Activated T-helper 9 cell treated with anti-CD3 and anti-CD28 coated beads, Interleukin-2, amount 50 U/mL, for 16 hours (primary cell): ENCODE results near the gene IFNA13.

Experiments
- DNase-seq: peaks from one replicate; pipeline ENCODE4 v3.0.0-alpha.2; 2020; ENCODE audit warnings: low read depth

IFNA13 gene

DNA sequence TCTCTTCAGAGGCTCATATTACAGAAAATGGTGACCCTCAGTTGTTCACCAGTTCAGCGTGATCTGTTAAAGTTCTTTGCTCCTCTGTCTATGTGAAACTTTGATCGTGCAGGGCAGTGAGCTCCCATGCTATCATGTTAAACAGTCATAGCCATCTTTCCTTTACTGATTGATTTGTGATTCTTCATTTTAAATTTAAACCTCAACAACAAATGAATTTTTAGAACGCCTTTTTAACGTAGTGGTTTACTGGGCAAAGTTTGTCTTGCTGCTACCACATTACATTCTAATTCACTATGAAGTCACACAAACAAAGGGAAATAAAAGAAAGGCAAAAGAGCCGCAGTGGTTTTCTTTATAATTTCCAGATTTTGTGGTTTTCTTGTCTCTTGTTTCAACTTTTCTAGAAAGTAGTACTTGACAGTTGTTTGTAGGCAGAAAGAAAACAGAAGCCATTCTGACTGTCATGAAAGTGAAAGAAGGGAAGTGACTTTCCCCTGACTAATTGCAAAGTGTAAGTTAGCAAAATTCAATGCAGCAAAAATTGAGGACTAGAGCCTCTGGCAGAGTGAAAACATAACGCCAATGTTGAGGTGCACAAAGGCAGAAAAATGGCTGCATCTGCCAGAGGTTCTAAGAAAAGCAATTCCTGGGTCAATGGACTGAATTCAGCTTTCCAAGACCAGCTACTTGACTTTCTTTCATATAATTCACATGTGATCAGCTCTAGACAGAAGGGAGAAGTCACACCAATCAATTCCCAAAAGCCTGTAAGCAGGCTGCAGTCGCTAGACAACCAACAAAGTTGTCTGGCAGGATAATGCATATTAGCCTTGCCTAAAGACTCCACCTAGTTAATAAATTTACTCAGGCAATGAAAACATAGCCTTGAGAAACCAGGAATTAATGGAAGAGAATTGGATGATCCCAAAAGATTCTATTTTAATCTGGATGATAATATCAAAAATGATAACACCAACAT, 10.1 kb downstream of the IFNA13 start:
- DNase-seq: no peak

DNA sequence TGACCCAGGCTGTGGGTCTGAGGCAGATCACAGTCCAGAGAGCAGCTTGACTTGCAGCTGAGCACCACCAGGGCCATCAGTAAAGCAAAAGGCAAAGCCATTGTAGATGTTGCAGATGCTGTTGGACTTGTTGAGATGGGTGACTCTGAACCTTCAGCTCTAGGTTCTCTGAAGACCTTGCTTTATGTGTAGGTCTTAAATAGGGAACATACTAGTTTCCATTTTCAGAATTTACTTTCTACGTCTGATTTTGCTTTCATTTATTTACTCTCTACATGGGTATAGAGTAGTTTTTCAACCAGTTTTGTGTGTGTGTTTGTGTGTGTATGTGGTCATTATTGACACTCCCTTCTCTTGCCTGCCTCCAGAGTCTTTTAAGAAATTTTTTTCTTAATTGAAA, 17.1 kb downstream of the IFNA13 start, which contains the start of gene IFNA6:
IFNA6 (minus strand) TSS at position 101 of the 400 bp plus-strand sequence; CDS start at position 101, 0 bp downstream.
- DNase-seq: no peak

DNA sequence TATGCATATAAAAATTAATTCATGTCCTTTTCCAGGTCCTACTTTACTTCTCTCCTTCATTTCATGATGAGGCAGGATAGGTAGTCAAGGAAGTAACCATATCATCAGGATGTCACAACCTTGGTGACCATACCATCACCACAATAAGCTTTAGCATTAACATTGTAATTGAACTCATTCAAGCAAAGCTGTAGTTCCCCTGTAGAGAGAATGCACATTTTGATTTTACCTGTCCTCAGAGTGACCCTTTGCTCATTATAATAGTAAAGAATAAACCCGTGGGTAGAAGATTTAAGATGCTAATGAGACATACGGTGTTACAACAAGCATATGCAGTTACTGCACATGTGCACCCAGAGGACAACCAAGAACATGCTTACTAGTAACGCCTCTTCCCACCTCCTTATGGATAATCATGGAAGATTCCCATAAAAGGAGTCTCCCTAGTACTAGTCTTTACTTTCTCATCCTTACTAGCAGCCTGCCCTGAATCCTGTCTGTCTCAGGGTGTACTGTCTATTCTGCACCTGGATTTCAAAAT, 19.4 kb downstream of the IFNA13 start:
- no peak for DNase-seq

DNA sequence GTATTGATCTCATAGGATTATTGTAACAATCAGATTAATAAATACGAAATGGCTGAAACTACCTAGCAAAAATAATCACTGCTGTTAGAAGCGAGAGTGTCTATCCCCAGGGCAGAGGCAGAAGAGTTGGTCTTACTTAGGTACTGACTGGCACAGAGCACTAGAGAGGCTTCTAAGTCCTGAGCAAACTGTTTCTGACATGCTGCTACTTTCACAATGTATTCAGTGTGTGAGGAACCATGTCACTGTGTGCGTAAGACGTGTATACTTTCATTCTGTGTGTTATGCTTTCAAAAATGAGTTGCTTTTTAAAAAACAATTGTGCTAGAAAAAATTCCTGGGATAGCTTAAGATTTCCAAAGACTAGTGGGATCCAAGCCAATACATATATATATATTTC, 27.1 kb downstream of the IFNA13 start:
- no peak for DNase-seq

DNA sequence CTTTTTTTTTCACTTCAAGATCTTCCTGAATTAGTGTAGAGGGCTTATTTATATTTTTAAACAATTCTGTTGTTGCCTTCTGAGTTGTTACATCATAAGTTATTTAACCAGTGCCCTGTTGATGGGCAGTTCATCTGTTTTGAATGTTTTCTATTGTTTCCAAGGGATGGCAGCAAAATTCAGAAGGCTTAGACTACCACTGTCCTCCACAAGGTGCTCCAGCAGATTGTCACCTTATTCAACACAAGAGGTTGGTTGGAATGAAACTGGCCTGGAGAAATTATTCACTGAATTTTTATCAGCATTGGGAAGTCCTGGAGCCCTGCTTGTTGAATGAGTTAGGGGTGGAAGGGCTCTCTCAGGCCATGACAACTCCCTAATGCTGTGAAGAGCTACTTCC, 31.4 kb downstream of the IFNA13 start:
- no peak for DNase-seq

DNA sequence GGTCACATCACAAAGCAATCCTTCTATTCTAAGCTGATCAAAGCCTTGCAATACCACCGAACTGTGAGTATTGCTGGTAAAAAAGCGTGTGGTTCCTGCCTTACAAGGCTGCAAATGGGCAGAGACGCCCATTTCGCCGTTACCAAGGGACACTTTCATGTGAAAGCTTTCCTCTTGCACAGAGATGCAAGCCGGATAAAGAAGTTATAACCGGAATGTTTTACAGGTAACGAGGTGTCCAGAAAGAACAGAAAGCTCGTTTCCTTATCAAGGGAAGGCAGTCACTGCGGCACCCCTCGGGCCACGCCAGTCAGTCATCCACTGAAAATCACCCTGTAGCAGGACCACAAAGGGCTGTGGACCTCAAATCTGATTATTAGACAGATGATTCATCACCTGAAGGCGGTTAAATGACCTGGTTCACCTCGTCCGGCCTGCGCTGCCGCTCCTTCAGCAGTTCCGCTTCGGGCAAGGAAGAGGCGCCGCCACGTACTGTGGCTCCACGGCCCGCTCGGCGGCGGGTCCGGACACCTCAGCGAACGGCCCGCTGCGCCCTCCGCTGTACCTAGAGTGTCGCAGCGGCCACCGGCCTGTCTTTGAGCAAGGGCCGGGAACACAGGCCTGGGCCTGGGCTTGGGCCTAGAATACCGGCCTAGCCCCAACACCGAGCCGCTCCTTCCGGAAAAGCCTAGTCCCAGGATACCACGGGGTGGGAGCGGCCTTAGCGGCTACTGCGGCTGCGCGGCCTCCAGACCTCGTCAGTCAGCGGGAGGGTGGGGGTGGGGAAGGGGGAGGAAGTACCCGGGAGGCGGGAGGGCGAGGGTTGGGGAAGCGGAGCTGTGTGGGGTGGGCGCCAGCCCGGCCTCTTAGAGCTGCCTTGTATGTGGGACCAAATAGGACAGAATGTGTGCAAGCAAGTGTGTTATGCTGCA, 32.9 kb downstream of the IFNA13 start, which contains the start of gene KLHL9:
KLHL9 (minus strand) TSS at position 704 of the 932 bp plus-strand sequence; CDS start at position 159, 545 bp downstream.
- peak; percentile 81 for DNase-seq

DNA sequence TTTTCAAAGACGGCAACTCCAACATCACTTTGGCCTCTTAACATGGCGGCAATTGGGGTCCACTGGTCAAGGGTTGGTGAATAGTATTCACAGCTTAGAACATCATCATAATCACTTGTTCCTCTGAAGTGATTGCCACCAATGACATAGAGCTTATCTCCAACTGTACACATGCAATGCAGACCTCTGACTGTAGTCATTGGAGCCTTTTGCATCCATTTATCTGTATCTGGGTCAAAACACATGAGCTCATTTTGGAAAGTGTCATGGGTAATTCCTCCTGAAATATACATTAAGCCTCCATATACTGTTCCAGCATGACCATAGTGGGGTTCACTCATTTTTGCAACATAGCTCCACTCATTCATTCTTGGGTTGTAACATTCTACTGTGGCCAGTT, 34.6 kb downstream of the IFNA13 start:
- DNase-seq: no peak

DNA sequence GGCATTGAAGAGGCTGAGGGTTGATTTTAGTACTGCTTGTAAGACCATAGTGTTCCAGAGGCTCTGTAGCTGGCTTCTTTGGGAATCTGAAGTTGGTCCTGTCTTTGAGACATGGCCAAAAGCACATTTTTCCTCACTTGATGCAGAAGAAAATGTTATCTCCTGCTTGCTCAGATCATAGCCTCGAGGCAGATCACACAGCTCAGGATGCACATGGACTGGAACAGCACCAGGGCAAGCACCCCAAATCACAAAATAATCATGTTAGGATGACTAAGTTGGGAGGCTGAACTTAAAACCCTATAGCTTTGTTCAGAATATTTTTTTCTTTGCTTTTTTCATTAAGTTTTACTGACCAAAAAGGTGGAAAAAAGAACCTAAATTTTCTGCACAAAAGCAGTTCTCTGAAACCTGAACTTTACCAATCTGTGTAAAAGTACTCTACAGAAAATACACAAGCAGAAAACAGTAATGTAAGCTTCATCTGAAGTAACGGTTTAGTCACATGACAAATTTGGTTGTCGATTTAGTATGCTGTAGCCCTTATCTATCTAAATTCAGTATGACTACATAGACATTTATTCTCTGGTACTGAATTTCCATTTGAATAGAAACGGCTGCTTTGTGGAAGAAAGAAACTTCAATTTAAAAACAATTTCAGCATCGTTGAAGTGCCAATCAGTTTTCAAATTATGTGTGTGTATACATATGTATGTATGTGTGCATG, 36.0 kb downstream of the IFNA13 start:
- no peak for DNase-seq

DNA sequence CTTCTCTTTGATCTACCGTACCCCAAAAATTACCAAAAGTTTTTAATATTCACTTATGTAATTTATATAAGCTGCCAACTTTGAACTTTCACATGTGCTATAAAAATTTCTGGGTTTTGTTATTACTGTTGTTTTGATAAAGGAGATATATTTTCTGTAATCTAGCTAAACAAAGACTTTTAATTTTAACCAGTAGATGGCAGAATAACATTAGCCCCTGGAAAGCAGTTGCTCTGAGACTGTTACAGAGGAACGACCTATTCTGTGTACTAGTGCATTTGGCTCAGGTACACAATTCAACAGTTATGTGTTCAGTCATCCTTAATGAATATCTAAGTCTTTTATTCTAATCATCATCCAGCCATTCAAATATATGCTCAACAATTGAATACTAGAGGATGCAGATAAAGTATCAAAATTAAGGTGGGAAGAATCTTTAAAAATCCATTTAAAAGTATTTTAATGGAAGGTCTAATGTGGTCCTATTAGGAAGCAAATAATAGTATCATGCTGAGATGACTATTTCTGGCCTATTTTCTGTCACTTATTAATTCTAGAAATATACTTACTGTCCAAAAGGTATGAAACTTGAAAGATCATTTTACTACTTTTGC, 41.2 kb downstream of the IFNA13 start:
- no peak for DNase-seq

DNA sequence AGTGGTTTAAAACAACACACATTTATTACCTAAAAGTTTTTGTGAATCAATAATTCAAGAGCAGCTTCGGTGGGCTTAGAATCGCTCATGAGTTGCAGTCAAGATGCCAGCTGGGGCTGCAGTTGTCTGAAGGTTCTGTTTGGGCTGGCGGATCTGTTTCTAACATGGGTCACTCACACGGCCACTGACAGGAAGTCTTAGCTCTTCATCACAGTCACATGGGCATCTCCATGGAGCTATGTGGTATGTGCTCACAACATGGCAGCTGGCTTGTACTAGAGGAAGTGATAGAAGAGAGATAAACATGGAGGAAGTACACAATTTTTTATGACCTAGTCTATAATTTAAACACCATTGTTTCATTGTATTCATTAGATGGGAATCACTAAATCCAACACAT, 43.8 kb downstream of the IFNA13 start:
- DNase-seq: no peak

DNA sequence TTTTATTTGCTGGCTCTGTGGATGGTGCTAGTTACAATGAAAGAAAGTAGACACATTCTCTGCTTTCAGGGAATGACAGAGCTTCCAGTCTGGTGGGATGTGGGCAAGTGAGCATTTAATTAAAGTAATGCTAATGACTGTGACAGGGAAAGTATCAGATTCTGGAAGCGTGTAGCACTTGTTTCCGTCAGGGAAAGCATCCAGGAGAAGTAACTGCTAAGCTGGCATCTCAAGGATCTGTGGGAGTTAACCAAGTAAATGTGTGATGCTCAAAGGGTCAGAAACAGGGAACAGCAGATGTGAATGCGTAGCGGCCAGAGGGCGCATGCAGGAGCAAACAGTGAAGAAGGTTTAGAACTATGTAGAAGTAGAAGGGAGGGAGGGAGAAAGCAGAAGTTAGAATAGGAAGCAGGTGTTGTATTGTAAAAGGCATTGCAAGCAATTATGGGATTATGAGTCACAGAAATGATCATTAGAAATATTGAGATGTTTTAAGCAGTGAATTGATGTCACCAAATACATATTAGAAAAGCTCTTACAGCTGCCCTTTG, 44.9 kb downstream of the IFNA13 start:
- DNase-seq: no peak

DNA sequence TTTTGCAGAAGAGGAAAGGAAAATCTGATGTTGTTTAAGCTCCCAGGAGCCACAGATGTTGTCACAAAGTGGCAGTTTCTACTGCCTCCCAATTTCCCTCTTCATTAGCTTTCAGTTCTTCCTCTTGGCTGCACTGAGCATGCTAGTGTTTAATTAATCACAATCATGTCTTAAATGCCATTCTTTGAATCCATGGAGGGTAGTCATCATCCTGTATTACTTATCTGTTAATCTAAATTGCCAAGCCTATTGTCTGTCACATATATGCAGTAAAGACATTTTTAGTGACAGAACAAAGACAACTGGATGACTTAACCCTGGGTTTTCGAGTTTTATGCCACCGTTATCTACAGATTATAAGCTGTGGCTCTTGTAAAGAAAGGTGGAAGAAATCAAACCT, 47.4 kb downstream of the IFNA13 start:
- no peak for DNase-seq

DNA sequence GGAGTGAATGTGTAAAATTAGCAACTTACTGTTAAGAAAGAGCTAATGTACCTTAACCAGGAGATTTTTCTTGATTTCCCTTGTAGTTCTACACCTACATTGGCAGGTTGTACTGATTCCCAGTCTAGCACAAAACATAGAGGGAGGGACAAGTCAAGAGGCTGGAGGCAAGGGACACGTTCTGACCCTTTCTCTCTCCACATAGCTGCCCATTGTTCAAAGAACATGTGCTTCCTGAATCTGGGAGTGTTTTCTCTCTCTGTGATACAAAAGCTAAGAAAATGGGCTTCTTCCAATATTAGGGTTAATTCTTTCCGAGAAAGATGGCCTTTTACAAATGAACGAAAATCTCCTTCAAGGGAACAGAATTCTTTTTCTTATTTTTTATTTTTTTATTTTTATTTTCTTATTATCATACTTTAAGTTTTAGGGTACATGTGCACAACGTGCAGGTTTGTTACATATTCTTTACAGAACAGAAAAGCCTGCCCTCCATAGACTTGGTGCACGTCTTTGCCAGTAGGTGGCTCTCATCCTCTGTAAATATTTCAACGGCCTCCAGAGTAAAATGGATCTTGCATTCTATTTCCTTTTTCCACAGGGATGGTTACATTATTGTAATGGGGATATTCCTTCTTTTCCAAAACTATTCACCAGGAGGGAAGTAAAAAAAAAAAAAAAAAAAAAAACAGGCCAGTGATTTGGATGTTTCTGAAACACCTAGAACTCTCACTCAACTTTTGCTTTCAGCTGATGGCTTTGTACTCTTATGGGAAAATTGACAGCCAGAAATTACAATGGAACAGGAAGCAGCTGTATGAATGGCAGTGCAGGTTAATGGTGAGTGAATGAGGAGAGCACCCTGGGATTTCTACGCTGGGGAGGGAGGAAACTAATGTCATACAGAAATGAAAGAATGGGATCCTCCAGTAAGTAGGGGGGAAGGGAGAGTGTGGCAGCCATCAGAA, 49.6 kb downstream of the IFNA13 start:
- DNase-seq: no peak
